ENCODE data around the gene FYCO1. TPM values are rescaled to one million over a fixed set of nuclear protein-coding genes. Genes with fewer than 3 reads are reported as not detected.

FYCO1 gene
- polyA plus RNA-seq, 3 donors = 18.1 to 19.1 (median 18.9) TPM

GRCh38 chr3:45889337-45889736, 106.3 kb downstream of the FYCO1 start:
- no peak for DNase-seq

DNA sequence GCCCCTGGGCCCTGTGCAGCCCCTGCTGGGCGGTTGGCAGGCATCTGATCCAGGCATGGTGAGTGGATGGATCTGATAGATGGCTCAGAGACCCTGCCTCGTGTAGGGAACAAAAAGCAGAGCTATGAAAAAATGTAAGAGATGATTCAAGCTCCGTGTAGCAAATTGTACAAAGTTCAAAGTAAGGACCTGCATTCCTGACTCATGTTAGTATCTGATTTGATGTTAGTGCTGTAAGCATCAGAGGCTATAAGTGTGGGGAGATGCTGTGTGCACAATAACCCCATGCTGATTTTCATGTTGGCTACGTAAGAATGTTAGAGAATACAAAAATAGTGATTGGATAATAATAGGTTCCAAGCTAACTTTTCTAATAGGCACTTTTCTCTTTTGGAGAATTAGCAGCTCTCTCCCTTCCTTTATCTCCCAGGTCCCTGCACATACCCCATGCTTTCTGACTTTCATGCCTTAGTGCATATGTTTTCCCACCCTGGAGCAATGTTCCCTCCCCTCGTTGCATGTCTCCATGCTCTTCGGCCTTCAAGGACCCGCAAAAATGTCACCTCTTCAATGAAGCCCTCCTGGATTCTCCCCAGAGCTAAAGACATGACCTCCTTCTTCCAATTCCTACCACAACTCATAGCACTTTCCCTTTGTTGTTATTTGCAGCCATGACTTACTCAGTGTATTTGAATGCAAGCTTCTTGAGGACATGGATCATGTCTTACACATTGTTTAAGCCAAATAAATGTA, 107.7 kb downstream of the FYCO1 start:
- no peak for DNase-seq

DNA sequence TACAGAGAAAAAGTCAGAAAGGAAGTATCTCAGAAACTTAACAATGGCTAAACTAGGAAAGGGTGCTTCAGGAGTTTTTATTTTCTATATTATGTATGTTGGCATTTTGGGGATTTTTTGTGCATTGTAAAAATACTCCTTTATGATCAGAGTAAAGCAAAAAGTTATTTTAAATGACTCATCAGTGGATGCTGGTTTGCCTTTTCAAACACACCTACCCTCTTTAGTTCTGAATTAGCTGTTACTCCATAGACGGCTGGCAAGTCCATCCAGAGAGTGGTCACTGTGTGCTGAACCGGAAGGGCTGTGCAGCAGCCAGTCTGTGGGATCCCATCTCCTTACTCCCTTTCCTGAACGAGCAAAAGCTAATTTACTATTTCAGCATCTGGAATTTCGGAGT, 108.3 kb downstream of the FYCO1 start:
- DNase-seq = no peak

DNA sequence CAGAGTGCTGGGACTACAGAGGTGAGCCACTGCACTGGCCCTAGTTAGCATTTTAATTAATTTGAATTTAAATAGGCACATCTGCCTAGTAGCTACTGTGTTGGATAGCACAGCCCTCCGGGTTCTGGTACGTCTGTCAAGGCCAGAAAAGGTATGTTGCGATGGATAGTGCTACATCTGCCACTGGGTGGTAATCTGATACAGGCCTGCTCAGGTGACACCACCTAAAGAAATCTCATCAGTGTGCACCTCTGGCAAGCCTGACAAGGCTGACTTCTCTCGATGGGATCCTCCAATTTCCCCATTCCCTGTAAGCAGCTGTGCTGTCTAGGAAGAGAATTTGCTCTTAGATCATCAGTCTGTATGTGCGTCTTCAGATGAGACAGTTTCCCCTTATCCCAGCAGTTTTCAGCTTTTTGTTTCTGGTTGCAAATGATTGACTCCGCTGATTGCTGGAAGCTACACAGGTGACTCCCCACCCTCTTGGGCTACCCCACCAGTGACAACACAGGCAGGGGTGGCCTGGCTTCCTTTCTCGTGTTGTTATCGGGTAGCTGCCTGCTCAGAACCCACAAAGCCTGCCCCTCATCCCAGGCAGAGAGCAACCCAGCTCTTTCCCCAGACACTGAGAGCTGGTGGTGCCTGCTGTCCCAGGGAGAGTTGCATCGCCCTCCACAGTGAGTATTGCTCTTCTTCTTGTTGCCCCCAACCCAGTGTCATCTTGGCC, 109.5 kb downstream of the FYCO1 start, which contains the start of gene CCR9:
CCR9 (plus strand) TSS at position 565 of the 727 bp plus-strand sequence. CDS start 8,391 bp downstream, outside the sequence.
- DNase-seq = no peak

DNA sequence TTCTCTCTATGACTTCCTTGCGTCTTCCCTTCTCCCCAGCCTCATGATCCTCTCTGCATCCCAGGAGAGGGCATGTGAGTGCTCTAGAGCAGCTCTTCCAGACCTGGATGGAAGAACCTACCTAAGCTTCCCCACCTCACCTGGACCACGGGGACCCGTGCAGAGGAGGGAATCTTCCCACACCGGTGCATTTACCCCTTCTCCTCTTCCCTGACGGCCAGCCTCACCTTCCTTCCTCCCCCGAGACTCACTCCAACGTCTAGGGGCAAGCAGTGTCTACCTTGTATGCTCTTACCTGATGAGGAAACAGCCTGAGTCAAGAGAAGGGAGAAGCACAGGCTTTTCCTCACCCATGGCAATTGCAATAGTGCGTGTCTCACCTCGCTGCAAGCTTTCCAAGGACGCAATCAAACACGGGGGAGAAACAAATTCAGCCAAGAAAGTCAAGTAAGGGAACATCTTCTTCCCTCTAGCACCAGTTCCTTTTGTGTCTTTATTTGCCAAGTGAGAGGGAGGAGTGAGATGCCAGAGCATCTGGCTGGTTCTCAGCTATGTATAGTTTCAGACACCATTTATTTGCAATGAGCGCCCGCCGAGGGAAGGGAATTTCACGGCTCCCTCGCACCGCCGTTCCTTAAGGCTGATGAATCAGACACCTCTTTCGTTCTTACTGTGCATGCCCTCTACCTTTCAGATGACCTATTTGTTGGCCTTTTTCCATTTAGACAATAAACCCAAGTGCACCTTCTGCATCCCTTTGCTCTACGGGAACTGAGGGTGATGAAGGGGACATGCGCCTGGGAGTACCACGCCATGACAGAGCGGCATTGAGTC, 111.0 kb downstream of the FYCO1 start:
- no peak for DNase-seq

- no peak for DNase-seq
These were observed 114.3 kb downstream of the FYCO1 start for GRCh38 chr3:45881078-45882022.

GRCh38 chr3:45880725-45881077, 114.9 kb downstream of the FYCO1 start:
- no peak for DNase-seq

DNA sequence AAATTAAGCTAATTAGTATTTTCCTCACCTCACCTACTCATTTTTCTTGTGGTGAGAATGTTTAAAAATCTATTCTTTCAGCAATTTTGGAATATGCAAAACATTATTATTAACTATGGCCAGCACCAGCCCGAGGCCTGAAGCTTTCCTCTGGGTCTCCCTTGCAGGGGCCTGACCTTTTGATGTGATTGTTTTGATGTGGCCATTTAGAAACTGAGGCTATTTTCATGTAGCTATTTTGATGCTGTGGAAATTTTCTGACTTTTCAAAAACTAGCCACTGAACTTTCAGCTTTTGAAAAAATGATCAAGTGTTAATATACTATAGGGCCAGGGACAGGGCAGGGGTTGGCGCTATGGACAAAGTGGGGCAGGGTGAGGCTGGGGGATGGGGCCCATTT, 117.5 kb downstream of the FYCO1 start:
- no peak for DNase-seq

GRCh38 chr3:45874677-45875346, 120.8 kb downstream of the FYCO1 start:
- no peak for DNase-seq

DNA sequence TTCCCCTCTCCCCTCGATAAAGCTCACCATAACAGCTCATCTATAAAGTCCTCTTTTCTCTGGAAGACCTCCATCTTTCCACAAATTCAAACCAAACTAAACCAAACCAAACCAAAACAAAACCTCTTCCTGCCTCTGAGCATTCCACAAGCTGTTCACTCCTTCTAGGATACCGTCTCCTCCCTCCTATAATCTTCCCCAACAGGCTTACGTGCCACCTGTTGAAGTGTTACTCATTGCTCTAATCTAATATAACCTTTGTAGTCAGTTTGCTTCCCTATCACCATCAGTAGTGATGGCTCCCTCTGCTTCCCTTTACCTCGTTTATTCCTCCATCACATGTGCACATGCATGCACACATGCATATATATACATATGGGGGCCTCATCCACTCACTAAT, 122.0 kb downstream of the FYCO1 start:
- no peak for DNase-seq

- no peak for DNase-seq
These were observed 122.6 kb downstream of the FYCO1 start for GRCh38 chr3:45873036-45873435.

DNA sequence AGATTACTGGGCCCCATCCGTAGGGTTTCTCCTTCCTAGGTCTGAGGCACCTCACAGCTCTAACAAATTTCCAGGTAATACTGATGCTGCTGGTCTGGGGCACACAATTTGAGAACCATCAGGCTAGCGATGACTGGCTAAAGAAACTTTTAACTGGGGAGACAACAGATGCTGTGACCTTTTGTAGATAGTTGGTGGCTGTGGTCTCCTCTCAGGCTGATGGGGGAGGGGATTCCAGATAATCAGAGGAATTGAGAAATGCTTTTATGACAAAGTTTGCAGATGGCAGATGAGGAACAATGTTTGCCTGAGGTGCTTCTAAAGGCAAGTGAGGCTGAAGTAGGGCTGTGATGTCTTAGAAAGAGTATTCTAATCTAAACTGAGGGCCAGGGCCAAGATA, 123.1 kb downstream of the FYCO1 start:
- no peak for DNase-seq

DNA sequence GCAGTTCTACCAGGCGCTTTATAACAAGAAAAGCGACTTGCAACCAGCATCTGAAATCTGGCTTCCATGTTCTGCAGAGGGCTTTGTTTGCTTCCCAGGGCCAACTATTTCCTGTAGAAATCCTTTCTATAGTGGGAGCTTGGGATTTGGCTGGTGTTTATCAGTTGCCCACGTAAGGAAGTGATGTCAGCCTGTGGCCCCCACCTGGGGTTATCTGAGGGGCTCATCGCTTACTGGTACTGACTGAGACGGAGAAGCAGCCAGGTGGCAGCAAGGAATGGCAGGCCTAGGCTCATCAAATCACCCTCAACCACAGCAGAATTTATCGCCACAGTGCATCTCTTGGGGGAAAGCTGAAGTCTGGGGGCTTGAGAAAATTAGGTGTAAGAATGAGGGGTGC, 123.8 kb downstream of the FYCO1 start:
- no peak for DNase-seq

GRCh38 chr3:45870099-45870498, 125.5 kb downstream of the FYCO1 start:
- no peak for DNase-seq

DNA sequence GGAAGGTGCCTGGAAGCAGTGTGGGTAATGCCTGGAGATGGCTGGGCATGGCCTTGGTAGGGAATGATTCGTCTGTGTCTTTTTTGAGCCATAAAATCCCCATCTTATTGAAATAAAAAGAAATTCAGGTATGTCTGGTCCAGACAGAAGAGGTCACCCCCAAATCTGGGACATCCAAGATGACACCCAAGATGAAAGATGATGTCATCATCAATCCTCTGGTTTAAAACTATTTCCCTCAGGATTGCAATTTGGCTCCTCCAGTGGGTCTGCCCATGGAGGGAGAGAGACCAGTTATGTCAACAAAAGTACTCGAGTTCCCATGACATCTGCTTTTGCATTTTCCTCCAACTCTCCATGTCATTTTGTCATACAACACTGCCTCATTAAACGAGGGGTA, 126.0 kb downstream of the FYCO1 start:
- DNase-seq = no peak

GRCh38 chr3:45868650-45869049, 127.0 kb downstream of the FYCO1 start:
- DNase-seq = no peak

GRCh38 chr3:45868213-45868612, 127.4 kb downstream of the FYCO1 start:
- DNase-seq = no peak
